GM19463 (cell line): ENCODE data around the gene ALDH8A1.
A peak's percentile ranks its signal among the peaks of the same experiment; 100 is the strongest.
"Not testable (repeated sequence)": the region's sequence is repeated elsewhere in the genome, so short reads cannot be mapped to it uniquely, and the experiment has no call there.

ENCODE experiments used
- ATAC-seq: cut with Tn5 transposase; IDR thresholded peaks from one replicate; pipeline ENCODE4 v1.9.1; 2021; ENCODE audit warnings: mild to moderate bottlenecking, moderate library complexity; ENCODE audit not compliant: unreplicated experiment

The ALDH8A1 gene

GRCh38 chr6:134918418-134918961, 31.4 kb downstream of the ALDH8A1 start:
- ATAC-seq, result no peak

GRCh38 chr6:134911547-134911946, 38.4 kb downstream of the ALDH8A1 start:
- no peak for ATAC-seq

GRCh38 chr6:134910593-134910935, 39.3 kb downstream of the ALDH8A1 start:
- ATAC-seq, result no peak

GRCh38 chr6:134909701-134910592, 40.0 kb downstream of the ALDH8A1 start:
- no peak for ATAC-seq

- no peak for ATAC-seq
Measured at GRCh38 chr6:134908906-134909516, 40.9 kb downstream of the ALDH8A1 start.

- ATAC-seq, result not testable (repeated sequence)
Measured at GRCh38 chr6:134904731-134905130, 45.2 kb downstream of the ALDH8A1 start.

GRCh38 chr6:134903448-134903847, 46.5 kb downstream of the ALDH8A1 start:
- ATAC-seq, result no peak

- no peak for ATAC-seq
Measured at GRCh38 chr6:134902936-134903335, 47.0 kb downstream of the ALDH8A1 start.

- no peak for ATAC-seq
Measured at GRCh38 chr6:134902074-134902861, 47.6 kb downstream of the ALDH8A1 start.

- ATAC-seq, result no peak
Measured at GRCh38 chr6:134898575-134898974, 51.3 kb downstream of the ALDH8A1 start.

- ATAC-seq, result not testable (repeated sequence)
Measured at GRCh38 chr6:134898166-134898565, 51.7 kb downstream of the ALDH8A1 start.

GRCh38 chr6:134896910-134897309, 53.0 kb downstream of the ALDH8A1 start:
- ATAC-seq, result no peak

GRCh38 chr6:134894800-134895199, 55.1 kb downstream of the ALDH8A1 start:
- ATAC-seq, result no peak

- no peak for ATAC-seq
Measured at GRCh38 chr6:134892362-134892761, 57.5 kb downstream of the ALDH8A1 start.

- ATAC-seq, result no peak
Measured at GRCh38 chr6:134891633-134892032, 58.3 kb downstream of the ALDH8A1 start.

GRCh38 chr6:134888316-134888715, 61.6 kb downstream of the ALDH8A1 start:
- ATAC-seq, result no peak

- ATAC-seq, result no peak
Measured at GRCh38 chr6:134884752-134885151, 65.1 kb downstream of the ALDH8A1 start.

- ATAC-seq, result no peak
Measured at GRCh38 chr6:134883314-134883713, 66.6 kb downstream of the ALDH8A1 start.

- ATAC-seq, result peak; percentile 75
Measured at GRCh38 chr6:134882426-134883038, 67.4 kb downstream of the ALDH8A1 start.

- ATAC-seq, result no peak
Measured at GRCh38 chr6:134880487-134881190, 69.3 kb downstream of the ALDH8A1 start.
